NCI-H524 (cell line): Measurements from ENCODE around the gene HLA-DMB.

ENCODE experiments used
- DNase-seq, 2 experiments: peaks; one replicate each; lab custom pipeline; 2025; lab: John Stamatoyannopoulos, UW

HLA-DMB gene

GRCh38 chr6:32940656-32941213 lies at the start of gene HLA-DMB:
Gene HLA-DMB, minus strand, starts transcription at chr6:32941028. Its CDS starts 221 bp downstream, at chr6:32940807.
- DNase-seq, result peak; percentile 63 to 65

- no peak for DNase-seq
Measured at GRCh38 chr6:32989368-32989767, 48.5 kb upstream of the HLA-DMB start.

- peak; percentile 77 to 93 for DNase-seq
Measured at GRCh38 chr6:32984622-32985389, 44.0 kb upstream of the HLA-DMB start.

GRCh38 chr6:32983964-32984621 lies 43.3 kb upstream of the HLA-DMB start:
- DNase-seq, result no peak

DNA sequence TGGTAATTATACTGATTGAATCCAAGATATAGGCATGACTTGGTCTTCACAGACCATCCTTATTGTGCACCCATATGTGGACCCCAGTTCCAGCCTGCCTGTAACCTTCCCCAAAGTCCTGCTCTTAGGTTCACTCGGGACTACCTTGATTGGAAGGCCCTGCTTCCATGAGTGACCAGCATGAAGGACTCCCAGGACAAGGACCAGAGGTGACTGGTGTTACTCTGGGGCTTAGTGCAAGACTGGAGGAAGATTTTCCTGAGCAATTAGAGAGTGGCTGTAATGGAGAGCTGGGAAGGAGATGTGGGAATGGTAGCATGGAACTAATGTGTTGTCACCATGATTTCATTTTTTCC lies 42.6 kb upstream of the HLA-DMB start:
- DNase-seq, result no peak

GRCh38 chr6:32982702-32983492 lies 42.1 kb upstream of the HLA-DMB start:
- DNase-seq, result no peak

- peak; percentile 43 to 83 for DNase-seq
Measured at GRCh38 chr6:32982084-32982701, 41.4 kb upstream of the HLA-DMB start.

DNA sequence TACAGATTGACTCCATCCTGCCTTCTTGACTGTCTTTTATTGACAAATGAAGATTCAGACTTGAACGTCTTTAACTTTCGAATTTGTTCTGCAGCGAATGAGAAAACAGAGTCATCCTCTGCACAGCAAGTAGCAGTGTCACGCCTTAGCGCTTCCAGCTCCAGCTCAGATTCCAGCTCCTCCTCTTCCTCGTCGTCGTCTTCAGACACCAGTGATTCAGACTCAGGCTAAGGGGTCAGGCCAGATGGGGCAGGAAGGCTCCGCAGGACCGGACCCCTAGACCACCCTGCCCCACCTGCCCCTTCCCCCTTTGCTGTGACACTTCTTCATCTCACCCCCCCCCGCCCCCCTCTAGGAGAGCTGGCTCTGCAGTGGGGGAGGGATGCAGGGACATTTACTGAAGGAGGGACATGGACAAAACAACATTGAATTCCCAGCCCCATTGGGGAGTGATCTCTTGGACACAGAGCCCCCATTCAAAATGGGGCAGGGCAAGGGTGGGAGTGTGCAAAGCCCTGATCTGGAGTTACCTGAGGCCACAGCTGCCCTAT lies 39.7 kb upstream of the HLA-DMB start:
- no peak for DNase-seq

GRCh38 chr6:32979720-32980487 lies 39.1 kb upstream of the HLA-DMB start:
- DNase-seq, result no peak

DNA sequence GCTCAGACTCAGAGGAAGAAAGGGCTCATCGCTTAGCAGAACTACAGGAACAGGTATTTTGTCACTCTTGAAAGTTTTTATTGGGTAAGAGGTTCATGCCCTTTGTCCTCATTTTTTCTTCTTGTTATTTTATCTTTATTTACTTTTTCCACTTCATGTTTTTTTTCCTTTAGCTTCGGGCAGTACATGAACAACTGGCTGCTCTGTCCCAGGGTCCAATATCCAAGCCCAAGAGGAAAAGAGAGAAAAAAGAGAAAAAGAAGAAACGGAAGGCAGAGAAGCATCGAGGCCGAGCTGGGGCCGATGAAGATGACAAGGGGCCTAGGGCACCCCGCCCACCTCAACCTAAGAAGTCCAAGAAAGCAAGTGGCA lies 37.1 kb upstream of the HLA-DMB start:
- DNase-seq, result no peak

- DNase-seq, result no peak
Measured at GRCh38 chr6:32977272-32977952, 36.6 kb upstream of the HLA-DMB start.

DNA sequence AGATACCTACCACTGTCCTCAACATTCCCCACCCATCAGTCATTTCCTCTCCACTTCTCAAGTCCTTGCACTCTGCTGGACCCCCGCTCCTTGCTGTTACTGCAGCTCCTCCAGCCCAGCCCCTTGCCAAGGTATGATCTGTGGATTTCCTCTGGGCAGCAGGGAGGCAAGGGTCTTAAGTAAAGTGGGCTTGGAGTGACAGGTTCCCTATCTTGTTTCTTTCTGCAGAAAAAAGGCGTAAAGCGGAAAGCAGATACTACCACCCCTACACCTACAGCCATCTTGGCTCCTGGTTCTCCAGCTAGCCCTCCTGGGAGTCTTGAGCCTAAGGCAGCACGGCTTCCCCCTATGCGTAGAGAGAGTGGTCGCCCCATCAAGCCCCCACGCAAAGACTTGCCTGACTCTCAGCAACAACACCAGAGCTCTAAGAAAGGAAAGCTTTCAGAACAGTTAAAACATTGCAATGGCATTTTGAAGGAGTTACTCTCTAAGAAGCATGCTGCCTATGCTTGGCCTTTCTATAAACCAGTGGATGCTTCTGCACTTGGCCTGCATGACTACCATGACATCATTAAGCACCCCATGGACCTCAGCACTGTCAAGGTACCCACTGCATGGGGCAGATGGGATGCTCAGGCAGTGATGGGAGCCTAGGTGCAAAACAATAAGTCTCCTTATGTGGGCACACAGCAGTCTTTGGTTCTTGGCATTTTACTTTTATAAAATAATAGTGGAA lies 35.7 kb upstream of the HLA-DMB start:
- DNase-seq, result no peak

GRCh38 chr6:32975886-32976285 lies 35.1 kb upstream of the HLA-DMB start:
- no peak for DNase-seq

- DNase-seq, result no peak
Measured at GRCh38 chr6:32974541-32975308, 33.9 kb upstream of the HLA-DMB start.

GRCh38 chr6:32974016-32974333 lies 33.1 kb upstream of the HLA-DMB start:
- DNase-seq, result peak; percentile 14 to 38

DNA sequence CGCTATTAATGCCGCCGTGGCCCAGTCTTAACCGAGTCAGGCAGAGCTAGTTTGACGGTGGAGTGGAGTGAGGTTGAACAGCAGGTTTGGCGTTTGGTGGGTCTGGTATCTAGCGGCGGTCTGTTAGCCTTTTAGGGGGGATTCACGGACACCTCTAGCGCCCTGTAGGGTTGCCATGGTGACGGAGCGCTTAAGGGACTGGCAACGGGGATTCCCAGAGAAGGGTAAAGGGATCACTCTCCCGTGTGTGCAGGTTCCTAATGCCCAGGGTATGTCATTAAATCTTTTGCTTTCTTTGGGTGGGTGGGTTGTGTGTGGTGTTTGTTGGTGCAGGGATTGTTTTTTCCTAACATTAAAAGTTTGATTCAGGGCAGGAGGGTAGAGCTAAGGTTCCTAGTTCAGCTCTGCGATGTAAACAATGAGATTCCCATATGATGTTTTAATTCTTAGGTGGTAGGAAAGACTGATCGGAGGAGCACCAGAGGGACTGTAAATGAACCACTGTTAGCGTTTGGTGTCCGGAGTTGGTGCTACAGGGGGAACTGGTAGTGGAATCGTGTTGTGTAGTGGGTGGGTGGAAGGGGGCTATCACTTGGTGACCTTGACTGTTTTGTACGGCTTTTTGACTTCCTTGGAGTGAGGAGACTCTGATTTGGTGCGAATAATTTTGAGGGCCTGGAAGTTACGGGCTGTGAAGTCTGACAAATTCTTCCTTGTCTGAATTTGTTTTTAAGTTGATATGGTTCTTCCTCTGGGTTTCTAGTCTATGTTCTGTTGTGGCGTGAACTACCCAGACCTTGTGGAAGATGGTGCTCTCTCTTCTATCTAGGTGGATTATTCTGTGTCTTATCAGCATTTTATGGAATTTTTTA lies 32.6 kb upstream of the HLA-DMB start:
- peak; percentile 2 to 53 for DNase-seq

GRCh38 chr6:32972353-32973143 lies 31.7 kb upstream of the HLA-DMB start:
- no peak for DNase-seq
